Mucosa of gallbladder (tissue), 1 donor: ENCODE results near the gene ZNF519. TPM values are rescaled to one million over a fixed set of nuclear protein-coding genes. Genes with fewer than 3 reads are reported as not detected.
"Not testable (repeated sequence)": the region's sequence is repeated elsewhere in the genome, so short reads cannot be mapped to it uniquely, and the experiment has no call there.

Experiments used
- DNase-seq: peaks from one replicate; pipeline ENCODE4 v3.0.0-alpha.2; 2020; ENCODE audit warnings: low spot score
- total RNA-seq: library from RNA; stranded (reverse); gene quantifications from one replicate; pipeline ENCODE4 v1.2.1, GENCODE V29; 2021
- donor health status: DM: no; HTN: no; CAD: no.

ZNF519 gene
- total RNA-seq, result 9.3 TPM

DNA sequence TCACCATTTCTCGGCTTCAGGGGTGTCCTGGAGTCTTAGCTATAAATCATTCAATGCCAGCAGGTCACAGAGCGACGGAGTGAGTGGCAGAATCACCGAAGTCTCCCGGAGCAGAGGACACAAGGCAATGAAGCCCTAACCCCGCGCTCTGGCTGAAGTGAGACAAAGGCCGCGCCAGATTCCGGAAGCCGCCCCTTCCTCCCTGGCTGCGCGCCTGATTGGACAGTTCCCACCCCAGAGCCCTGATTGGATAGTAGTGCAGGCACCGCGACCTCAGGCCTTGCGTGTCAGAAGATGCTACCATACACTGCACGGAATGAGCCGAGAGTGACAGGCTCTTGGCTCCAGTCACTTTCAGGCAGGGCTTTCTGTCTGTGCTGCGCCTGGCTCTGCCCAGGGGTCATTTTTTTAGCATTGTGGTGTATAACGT is at the start of gene ZNF519:
Gene ZNF519 (minus strand): TSS at position 165 of the 430 bp plus-strand sequence. CDS start 158 bp downstream, at position 7.
- peak; percentile 95 for DNase-seq

DNA sequence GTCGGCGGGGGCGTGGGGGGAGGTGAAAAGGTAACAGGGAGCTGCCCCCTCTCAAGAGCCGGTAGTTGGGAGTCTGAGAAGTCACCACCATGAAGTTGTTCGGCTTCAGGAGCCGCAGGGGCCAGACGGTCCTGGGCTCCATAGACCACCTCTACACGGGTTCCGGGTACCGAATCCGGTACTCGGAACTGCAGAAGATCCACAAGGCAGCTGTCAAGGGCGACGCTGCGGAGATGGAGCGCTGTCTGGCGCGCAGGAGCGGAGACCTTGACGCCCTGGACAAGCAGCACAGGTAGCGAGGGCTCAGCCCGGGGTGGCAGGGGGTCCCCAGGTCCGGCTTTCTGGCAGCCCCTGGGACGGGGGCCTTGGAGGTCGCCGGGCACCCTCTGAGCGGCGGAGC is 47.1 kb upstream of the ZNF519 start:
- DNase-seq, result no peak

- peak; percentile 71 for DNase-seq
These were observed 46.3 kb upstream of the ZNF519 start for GRCh38 chr18:14178321-14179196.

DNA sequence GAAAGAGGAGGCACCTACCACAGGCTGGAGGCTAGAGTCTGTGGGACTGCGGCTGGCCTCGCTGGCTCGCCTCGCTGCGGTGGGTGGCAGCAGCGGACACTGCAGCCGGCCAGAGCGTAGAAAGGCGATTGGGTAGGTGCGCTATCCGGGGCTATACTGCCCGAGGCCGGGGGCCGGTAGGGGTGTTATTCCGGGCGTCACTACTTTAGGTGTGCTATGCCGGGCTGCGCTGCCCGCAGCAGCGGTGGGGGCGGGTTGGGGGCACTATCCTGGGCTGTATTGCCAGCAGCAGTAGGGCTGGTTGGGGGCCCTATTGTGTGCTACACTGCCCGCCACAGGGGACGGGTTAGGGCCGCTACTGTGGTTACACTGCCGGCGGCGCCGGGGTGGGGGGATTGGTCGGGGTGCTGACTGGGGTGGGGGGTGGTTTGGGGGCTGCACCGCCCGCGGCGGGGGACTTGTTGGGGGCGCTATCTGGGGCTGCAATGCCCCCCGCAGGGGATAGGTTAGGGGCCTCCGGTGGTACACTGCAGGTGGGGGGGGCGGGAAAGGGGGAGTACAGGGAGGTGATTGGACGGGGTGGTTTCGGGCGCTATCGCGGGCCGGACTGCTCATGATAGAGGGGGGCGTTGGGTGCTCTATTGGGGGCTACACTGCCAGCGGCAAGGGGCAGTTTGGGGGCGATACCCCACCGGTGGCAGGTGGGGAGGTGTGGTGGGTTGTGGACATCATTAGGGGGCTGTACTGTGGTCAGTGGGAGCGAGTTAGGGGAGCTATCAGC is 45.5 kb upstream of the ZNF519 start:
- DNase-seq, result not testable (repeated sequence)

DNA sequence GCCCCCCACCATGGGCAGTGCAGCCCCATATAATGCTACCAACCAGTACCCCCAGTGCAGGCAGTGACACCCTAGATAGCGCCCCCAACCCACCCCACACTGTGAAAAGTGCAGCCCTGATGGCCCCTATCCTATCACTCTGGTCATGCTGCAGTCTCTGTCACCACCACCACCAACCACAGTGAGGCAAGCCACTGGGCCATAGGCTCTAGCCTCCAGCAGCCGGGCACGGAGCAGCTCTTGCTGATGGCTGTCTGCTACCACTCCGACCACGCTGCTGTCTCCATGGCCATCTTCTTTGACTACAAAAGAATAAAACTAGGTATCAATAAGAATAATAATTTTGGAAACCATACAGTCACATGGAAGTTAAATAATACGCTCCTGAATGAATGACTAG is 43.2 kb upstream of the ZNF519 start:
- DNase-seq, result not testable (repeated sequence)

GRCh38 chr18:14174706-14175085 is 42.5 kb upstream of the ZNF519 start:
- no peak for DNase-seq

DNA sequence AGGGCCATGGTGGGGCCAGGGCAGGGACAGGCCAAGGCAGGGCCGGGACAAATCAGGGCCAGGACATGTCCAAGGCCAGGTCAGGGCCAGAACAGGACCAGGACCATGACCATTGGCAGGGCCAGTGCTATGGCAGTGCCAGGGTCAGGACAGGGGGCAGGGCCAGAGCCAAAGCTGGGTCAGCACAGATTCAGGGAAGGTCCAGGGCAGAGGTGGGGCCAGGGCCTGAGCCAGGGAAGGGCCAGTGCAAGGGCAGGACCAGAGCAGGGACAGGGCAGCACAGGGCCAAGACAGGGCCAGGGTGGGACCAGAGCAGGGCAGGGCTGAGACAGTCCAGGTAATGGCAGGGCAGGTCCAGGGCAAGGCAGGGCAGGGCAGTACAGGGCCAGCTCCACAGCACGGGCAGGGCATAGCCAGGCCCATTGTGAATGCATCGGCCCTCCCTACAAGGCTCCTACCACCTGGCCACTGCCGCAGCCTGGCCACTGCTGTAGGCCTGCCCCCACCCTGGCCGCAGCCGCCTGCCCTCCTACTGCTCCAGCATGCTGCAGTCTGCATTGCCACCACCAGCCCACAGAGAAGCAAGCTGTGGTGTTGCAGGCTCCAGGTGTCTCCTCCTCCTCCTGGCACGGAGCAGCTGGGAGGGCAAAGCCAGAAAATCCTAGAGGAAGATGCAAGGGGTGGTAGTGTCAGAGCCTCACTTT is 41.9 kb upstream of the ZNF519 start:
- DNase-seq, result not testable (repeated sequence)

DNA sequence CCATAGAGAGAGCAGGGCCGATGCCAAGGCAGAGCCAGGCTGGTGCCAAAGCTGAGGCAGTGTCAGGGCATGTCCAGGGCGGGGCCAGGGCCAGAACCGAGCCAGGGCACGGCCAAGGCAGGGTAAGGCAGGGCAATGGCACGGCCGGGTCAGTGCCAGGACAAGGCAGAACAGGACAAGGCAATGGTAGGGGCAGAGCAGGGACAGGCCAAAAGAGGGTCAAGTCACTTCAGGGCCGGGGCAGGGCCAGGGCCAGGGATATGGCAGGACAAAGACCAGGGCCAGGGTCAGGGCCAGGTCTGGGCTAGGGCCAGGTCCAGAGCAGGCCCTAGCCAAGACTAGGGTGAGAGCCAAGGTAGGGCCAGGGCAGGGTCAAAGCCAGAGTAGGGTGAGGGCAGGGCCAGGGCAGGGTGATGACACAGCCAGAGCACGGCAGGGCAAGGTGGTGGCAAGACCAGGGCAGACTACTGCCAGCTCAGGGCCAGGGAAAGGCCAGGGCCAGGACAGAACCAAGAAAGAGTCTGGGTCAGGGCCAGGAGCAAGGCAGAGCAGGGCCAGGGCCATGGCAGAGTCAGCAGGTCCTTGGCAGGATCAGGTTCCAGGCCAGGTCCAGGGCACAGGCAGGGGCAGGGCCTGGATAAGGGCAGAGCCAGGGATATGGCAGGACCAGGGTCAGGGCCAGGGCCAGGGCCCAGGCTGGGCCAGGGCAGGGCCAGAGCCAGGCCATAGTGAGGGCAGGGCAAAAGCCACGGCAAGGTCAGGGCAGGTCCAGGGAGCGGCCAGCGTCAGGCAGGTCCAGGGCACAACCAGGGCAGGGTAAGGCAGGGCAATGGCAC is 41.1 kb upstream of the ZNF519 start:
- DNase-seq, result not testable (repeated sequence)

DNA sequence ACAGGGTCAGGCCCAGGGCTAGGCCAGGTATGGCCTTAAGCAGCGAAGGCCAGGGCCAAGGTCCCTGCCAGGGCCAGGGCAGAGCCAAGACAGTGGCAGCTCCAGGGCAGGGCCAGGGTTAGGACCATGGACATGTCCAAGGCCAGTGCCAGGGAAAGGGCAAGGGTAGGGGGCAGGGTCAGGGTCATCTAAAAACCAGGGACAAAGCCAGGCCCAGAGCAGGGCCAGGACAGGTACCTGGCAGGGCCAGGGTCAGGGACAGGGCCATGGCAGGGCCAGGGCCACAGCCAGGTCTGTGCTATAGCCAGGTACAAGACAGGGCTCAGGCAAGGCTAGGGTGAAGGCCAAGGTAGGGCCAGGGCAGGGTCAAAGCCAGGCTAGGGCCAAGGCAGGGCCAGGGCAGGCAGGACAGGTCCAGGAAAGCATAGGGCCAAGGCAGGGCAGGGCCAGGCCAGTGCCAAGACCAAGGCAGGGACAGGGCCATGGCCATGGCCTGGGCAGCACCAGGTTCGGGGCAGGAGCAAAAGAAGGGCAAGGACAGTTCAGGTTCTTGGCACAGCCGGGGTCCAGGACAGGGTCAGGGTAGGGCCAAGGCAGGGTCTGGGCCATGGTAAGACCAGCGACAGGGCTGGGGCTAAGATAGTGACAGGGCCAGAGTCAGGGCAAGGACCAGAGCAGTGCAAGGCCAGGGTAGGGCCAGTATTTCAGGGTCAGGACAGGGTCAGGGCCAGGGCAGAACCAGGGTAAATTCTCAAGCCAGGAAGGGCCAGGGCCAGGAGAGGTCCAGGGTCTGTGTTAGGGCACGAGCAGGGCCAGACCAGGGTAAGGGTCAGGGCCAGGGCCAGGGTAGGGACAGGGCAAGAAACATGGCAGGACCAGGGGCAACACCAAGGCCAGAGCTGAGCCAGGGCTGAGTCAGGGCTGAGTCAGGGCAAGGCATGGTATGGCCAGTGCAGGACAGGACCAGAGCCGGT is 40.2 kb upstream of the ZNF519 start:
- DNase-seq, result not testable (repeated sequence)

DNA sequence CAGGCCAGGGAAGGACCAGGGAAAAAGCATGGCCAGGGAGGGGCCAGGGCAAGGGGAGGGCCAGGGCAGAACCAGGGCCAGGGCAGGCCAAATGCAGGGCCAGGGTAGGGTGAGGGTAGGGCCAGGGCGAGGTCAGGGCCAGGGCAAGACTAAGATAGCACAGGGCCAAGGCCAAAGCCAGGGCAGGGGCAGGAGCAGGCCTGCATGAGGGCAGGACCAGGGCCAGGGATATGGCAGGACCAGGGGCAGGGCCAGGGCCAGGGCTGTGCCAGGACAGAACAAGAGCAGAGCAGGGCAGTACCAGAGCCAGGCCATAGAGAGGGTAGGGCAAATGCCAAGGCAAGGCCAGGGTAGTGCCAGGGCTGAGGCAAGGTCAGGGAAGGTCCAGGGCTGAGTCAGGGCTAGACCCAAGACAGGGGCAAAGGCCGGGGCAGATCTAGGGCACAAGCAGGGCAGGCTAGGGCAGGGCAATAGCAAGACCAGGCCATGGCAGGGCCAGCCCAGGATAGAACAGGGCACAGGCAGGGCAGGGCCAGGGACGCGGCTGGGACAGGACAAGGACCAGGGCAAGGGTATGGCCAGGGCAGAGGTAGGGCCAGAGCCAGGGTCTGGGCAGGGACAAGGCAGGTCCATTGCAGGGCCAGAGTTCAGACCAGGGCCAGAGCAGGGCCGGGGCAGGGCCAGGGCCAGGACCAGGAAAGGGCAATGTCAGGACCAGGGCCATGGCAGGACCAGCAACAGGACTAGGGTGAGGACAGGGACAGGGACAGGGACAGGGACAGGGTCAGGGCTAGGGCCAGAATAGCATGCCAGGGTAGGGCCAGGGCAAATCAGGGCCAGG is 39.3 kb upstream of the ZNF519 start:
- not testable (repeated sequence) for DNase-seq

DNA sequence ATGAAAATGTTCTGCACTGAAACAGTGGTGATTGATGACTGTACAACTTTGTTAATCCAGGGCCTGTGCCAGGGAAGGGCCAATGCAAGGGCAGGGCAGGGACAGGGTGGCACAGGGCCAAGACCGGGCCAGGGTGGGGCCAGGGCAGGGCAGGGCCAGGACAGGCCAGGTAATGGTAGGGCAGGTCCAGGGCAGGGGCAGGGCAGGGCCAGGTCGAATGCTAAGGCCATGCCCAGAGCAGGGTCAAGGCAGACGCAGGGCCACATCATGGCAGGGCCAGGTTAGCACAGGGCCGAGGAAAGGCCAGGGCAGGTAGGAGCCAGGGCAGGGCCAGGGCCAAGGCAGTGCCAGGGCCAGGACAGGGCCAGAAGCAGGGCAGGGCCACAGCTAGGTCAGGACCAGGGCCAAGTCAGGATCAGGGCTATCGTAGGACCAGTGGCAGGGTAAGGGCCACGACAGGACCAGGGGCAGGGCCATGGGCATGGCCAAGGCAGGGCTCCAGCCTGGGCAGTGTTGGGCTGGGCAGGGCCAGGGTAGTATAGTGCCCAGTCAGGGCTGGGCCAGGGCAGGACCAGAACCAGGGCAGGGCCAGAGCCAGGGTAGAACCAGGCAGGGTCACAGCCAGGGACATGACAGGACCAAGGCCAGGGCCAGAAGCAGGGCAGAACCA is 38.3 kb upstream of the ZNF519 start:
- not testable (repeated sequence) for DNase-seq

DNA sequence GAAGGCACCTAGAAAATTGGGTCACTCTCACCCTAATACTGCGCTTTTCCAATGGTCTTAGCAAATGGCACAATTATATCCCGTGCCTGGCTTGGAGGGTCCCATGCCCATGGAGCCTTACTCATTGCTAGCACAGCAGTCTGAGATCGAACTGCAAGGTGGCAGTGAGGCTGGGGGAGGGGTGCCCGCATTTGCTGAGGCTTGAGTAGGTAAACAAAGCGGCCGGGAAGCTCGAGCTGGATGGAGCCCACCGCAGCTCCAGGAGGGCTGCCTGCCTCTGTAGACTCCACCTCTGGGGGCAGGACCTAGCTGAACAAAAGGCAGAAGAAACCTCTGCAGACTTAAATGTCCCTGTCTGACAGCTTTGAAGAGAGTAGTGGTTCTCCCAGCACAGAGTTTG is 30.7 kb upstream of the ZNF519 start:
- DNase-seq, result not testable (repeated sequence)

DNA sequence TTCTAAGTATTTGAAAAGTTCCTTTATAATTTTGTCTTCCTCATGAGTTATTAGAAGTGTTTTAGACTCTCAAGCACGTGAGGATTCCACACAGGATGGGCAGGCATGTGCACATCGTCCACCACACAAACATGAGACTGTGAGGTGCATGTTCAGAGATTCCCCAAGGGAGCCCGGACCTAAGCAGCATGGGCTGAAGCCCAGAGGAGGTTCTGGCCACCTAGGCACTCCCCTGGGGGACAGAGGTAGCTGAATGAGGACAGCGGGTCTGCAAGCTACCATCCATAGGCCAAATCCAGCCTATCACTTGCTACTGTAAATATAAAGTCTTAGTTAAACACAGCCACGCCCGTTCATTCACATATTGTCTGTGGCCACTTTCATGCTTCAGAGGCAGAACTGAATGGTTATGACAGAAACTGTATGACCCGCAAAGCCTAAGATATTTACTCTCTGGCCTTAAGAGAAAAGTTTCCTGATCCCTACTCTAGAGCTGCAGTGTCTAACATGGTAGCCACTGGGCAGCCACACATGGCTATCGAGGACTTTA is 19.4 kb upstream of the ZNF519 start:
- not testable (repeated sequence) for DNase-seq

GRCh38 chr18:14150766-14151165 is 18.5 kb upstream of the ZNF519 start:
- DNase-seq, result not testable (repeated sequence)

- not testable (repeated sequence) for DNase-seq
These were observed 17.7 kb upstream of the ZNF519 start for GRCh38 chr18:14149916-14150420.

DNA sequence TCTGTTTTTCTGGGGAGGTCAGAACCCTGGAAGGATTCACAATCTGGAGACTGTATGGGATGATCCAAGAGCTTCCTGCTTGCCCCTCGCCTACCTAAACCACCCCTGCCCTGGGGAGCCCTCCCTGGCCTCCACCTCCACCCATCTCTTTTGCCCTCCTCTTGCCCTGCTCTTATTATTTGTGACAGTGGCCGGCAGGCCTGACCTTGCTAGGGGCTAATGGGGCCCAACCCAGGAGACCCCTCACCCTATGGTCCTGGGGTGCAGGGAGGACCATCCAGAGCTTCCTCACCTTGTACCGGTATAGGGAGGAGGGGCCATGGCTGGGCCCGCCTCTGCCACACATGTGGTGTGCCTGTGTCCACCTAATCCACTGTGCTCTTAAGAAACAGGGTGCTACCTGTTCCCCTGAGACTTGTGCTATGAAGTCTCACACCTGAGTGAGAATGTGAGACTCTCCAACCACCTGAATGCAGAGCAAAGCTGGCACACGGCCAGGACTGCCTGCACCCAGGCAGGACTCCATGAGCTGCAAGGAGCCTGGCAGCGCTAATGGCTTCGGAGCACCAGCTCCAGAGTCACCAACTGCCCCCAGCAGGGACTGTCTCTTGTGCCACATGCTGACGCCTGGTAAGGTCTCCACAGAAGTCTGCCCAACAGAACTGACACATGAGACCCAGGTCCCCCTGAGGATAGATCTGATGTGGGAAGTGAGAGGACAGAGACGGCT is 17.1 kb upstream of the ZNF519 start:
- DNase-seq, result not testable (repeated sequence)
